AG04449 (cell line): Measurements from ENCODE around the gene COL9A3.

ENCODE experiments used
- CTCF ChIA-PET: fragments of 350-600 bp; formaldehyde crosslinking; extraction: SDS; loops from one replicate; lab custom pipeline; 2021; ENCODE audit warnings: antibody characterized with exemption; lab: Yijun Ruan, JAX
- POLR2A ChIA-PET: fragments of 400-600, 350-600 bp; formaldehyde crosslinking; extraction: SDS; loops from one replicate; lab custom pipeline; 2020; ENCODE audit warnings: antibody characterized with exemption, inconsistent platforms; lab: Yijun Ruan, JAX
- DNase-seq: peaks from one replicate; pipeline ENCODE4 v3.0.0-alpha.2; 2010; ENCODE audit warnings: low read depth, low spot score
- H3K4me3 ChIP-seq: 2 replicates; pipeline ENCODE4 v1.5.1; 2011; ENCODE audit warnings: low read depth, mild to moderate bottlenecking, control low read depth, low read length
- CTCF ChIP-seq: IDR thresholded peaks from one replicate; pipeline ENCODE4 v1.5.1; 2011; ENCODE audit warnings: mild to moderate bottlenecking, moderate library complexity, low read length, control low read depth, inconsistent platforms; ENCODE audit not compliant: insufficient read depth; ENCODE audit errors: missing control alignments

COL9A3 gene

GRCh38 chr20:62770916-62771315, 45.9 kb upstream of the COL9A3 start:
- no peak for DNase-seq
- no peak overlapping the region for H3K4me3 ChIP-seq
- TF ChIP-seq CTCF = no peak
- CTCF ChIA-PET = no interaction called here
- POLR2A ChIA-PET = no interaction called here

DNA sequence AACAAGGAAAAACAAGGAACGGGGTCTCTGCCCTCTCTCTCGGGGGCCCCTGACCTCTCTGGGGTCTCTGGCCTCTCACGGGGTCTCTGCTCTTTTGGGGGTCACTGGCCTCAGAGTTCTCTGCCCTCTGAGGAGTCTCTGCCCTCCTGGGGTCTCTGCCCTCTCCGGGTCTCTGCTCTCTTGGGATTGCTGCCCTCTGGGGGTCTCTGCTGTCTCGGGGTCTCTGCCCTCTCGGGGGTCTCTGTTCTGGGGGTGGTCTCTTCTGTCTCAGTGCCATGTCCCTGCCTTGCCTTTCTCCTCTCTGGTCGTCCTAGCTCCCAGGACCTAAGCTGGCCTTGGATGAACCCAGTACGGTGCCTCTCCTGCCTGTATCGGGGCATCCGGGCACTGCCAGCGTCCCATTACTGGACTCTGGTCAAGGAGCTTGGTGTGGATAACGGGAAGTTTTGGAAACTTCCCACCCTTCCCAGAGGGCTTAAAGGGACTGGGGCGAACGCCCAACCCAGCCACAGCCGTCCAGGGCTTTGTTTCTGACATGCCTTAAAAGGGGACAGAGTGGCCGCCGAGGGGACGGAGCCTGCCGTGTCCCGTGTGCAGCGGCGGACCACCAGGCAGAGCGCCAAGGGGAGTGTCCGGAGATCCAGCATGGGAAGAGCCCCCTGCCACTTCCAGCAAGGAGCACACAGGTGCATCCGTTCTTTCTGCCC, 45.3 kb upstream of the COL9A3 start:
- POLR2A ChIA-PET = no interaction called here
- no peak for DNase-seq
- H3K4me3 ChIP-seq = no peak overlapping the region
- CTCF ChIA-PET = interaction anchor here (0.6 kb wide), 1 partner anchor 19 kb away, joined by 3 read pairs; no protein-coding TSS in a partner anchor
- no peak for TF ChIP-seq CTCF

DNA sequence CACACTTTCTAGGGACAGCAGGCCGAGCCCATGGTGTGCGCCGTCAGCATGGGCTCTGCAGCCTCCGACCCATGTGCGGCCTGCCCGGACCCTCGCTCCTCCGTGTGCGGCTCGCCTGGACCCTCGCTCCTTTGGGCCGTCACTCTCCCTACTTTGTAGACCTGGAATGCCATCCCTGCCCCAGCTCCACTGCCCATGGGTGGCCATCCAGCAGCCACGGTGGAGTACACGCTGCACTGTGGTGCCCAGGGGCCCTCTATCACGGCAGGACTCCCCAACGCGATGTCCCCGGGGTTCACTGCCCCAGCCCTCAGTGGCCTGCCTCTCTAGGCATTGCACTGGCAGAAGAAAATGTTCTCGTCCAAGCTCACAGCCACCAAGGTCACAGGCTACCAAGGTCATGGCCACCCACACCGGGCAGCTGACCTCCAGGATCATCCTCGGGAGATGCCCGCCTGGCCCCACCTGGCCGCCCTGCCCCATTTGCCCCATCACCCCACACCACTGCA, 44.7 kb upstream of the COL9A3 start:
- POLR2A ChIA-PET = no interaction called here
- TF ChIP-seq CTCF = no peak
- CTCF ChIA-PET = interaction anchor here (0.6 to 1.1 kb wide), 2 partner anchors 19 to 20 kb away, joined by 3 to 5 read pairs; no protein-coding TSS in a partner anchor
- H3K4me3 ChIP-seq = no peak overlapping the region
- no peak for DNase-seq

DNA sequence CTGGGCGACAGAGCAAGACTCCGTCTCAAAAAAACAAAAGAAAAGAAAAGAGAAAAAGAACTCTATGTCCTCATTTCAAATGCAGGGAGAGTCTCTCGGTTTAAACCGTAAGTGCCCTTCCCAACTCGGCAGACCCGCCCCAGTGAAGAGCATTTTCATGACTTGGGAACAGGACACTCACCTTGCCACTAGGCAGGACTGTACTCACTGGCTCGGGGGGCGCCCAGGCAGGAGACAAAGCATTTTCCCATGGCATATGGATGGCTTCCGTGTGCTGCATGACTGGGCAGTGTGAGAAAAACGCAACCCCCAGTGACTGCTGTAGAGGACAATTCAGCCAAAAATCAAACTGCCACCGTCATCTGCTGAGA, 44.2 kb upstream of the COL9A3 start:
- no peak for DNase-seq
- ChIA-PET CTCF (interaction anchor here (0.7 to 1.1 kb wide), 2 partner anchors 10 to 20 kb away, joined by 3 to 5 read pairs; no protein-coding TSS in a partner anchor), POLR2A (no interaction called here)
- TF ChIP-seq CTCF = no peak
- H3K4me3 ChIP-seq = no peak overlapping the region

DNA sequence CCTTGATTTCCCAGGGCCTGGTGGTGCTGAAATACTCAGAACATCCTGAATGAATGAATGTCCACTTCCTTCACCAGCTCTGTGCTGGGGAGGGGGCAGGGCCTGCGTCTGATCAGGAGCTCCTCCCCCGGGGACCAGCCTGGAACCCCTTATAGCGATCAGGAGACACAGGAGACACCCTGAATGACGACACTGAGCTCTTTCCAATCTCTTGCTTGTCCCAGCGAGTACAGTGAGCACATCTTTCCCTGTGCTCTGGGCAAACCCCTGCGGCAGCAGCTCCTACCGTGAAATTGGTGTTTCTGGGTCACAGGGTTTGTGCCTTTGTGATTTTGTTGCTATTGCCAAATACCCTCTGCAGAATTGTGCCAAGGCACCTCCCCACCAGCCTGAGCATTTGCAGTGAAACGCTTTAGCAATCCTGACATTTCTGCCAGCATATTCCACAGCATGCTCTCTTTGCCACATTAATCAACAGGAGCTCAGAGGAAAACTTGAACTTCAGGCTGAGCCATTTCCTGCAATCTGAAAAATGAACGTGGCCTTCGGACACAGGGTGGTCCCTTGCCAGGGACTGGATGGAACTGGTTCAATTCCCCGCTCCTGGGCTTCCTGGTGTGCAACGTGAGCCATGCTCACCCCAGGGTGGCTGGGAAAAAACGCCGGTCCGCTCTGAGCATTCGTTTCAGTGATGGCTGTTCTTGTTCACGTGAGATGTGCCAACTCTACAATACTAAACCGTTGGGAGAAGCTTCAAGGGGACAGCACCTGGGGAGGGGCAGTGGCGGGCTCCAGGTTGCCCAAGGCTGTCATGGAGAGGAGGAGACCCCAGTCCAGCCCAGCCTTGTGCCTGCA, 43.6 kb upstream of the COL9A3 start:
- H3K4me3 ChIP-seq = no peak overlapping the region
- CTCF ChIA-PET = interaction anchor here (0.7 to 1.1 kb wide), 2 partner anchors 9 to 19 kb away, joined by 3 to 5 read pairs; no protein-coding TSS in a partner anchor
- no peak for TF ChIP-seq CTCF
- POLR2A ChIA-PET = no interaction called here
- DNase-seq = no peak
